NCI-H345 treated with DMSO at 0.1 percent for 48 hours (cell line): ENCODE results near the gene NYAP2.
A peak's percentile ranks its signal among the peaks of the same experiment; 100 is the strongest.

Experiments used
- DNase-seq: peaks from one replicate; lab custom pipeline; 2025; ENCODE audit not compliant: unreplicated experiment; lab: John Stamatoyannopoulos, UW

NYAP2 gene

DNA sequence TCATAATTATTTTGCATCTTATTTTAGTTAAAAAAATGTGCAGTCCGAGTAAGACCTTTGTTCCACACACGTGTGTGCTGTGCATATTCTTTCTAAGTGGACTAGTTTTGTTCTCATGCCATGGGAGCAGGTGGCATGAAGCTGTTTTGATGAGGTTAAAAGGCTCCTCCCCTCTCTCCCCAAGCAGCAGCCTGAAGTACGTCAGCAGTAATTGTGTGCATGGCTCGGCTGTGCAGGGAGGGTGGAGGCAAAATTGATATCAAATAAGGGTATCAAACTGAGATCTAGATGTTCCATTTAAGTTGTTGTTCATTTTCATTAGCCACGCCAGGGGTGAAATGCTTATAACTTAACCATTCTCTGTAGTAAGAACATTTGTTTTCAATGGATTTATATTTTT is at the start of gene NYAP2:
NYAP2 (plus strand) TSS at position 207 of the 400 bp plus-strand sequence. CDS start 9,171 bp downstream, outside the sequence.
- DNase-seq = peak; percentile 97

DNA sequence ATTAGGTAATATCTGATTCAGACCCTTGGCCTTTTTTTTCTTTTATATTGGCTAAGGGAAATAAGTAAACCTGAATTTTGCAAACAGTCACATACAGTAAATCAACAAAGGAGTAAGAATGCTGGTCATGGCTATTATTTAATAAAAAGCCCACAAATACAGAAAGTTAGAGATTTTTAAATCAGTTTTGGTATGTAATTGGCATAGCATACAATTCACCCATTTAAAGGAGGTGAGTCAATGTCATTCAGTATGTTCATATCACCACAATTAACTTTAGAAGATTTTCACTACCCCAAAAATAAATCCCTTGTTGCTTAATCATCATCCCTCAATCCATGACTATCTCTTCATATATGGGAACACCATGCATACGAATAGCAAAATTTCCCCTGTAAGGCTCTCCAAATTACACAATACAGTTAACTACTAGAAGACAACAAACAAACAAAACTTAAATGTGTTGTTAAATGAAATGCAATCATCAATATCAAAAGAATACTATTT is 45.9 kb upstream of the NYAP2 start:
- no peak for DNase-seq

DNA sequence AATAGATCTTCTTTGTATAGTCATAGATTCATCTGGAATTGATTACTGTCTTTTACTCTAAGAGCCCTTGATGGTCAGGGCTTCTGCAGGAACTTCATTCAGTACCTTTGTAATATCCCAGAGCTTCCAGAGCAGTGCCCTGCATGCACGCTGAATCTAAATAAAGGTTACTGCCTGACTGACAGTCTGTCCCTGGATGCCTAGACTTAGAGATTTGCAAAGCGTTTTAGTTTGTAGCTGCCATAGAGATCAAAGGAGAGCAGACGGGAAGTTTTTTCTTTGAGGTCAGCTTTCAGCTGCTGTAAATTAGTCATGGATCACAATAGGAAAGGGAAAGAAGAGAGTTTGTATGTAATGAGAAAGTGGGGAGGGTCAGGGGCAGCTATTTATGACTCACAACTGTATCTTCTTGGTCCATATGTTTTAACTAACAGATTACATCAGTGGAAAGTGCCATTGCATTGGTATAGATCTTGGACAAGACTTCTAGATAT is 45.2 kb upstream of the NYAP2 start:
- DNase-seq = peak; percentile 74

- DNase-seq = peak; percentile 94
These were observed 43.7 kb upstream of the NYAP2 start for GRCh38 chr2:225355788-225356187.

GRCh38 chr2:225366731-225367130 is 32.8 kb upstream of the NYAP2 start:
- no peak for DNase-seq

- DNase-seq = no peak
These were observed 32.0 kb upstream of the NYAP2 start for GRCh38 chr2:225367482-225367881.

- no peak for DNase-seq
These were observed 20.5 kb upstream of the NYAP2 start for GRCh38 chr2:225378984-225379383.

DNA sequence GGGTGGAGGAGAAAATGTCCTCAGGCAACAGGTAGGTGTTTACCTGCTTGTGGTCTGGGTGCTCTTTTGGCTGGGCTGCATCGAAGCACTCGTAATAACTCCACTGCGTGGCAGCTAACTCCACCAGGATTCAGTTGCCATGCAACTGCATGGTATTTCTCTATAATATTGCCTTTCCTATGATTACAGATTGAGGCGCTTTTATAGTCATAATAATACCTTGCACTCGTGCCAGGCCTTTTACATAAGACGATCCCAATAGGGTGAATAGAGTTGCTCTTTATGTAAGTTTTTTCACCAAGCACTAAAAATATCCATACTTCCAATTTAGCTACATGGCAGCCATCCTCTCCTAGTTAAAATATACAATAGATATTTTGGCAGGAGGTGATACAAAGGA is 19.7 kb upstream of the NYAP2 start:
- DNase-seq = peak; percentile 67

DNA sequence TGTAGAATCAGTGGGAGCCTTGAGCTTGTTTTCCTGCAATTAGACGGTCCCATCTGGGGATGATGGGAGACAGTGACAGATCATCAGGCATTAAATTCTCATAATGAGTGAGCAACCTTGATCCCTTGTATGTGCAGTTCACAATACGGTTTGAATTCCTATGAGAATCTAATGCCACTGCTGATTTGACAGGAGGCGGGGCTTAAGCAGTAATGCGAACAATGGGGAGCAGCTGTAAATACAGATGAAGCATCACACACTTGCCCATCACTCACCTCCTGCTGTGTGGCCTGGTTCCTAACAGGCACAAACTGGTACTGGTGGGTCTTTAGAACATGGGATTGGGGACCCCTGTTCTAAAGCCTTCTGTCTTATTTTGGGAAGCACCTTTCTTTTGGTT is 17.9 kb upstream of the NYAP2 start:
- DNase-seq = no peak

DNA sequence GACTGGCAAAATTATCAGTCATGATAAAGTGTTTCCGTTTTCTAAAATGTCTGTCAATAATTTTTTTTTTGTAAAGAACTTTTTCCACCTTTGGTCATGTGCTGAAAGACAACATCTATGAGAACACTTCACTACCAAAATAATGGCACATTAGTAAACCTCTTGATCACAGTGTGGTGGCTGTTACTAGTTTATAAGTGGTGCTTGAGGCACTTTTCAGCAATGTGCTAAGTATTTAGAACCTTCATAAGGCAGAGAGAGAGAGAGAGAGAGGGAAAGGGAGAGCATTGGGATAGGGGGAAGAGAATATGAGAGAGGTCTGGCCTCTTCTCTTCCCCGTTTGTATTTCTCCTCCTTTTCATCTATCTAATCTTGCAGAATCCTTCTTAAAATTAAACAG is 1.1 kb upstream of the NYAP2 start:
- DNase-seq = peak; percentile 29

- peak; percentile 85 for DNase-seq
These were observed 576 bp downstream of the NYAP2 start for GRCh38 chr2:225400060-225400511.

GRCh38 chr2:225400546-225401400 is 1.3 kb downstream of the NYAP2 start:
- peak; percentile 58 for DNase-seq

GRCh38 chr2:225402210-225402776 is 2.8 kb downstream of the NYAP2 start:
- peak; percentile 27 for DNase-seq

DNA sequence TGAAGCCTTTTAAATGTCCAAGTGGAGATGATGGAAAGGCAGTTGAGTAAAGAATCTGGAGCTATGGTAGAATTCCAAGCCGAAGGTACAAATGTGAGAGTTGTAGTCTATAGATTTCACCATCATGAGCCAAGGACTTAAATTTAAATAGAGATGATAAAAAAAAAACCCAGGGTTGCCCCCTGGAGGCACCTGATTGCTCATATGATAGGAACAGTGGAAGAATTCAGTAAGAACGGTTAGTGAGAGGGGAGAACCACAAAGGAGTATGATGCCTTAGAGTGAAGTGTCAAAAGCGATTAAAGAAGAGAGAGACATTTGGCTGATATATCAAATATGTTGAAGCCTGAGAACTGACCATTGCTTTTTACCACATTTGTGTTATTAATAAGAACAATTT is 11.9 kb downstream of the NYAP2 start:
- no peak for DNase-seq

- no peak for DNase-seq
These were observed 14.3 kb downstream of the NYAP2 start for GRCh38 chr2:225413786-225414185.

DNA sequence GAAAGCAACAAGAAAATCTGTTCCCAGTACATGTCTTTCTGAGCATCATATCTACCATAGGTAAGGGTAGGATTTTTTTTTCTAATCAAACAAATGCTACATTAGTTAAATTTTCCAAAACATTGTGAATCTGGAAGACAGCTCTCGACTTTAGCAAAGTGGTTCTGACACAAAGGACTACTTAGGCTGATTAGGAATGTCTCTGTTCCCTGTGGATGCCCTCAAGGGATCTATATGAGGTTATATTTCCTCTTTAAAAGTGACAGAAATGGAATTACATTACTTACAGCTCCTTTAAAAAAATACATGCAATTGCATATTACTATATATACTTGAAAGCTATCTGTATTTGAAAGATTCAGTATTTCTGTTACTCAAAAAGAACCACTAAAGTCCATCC is 15.4 kb downstream of the NYAP2 start:
- DNase-seq = no peak

DNA sequence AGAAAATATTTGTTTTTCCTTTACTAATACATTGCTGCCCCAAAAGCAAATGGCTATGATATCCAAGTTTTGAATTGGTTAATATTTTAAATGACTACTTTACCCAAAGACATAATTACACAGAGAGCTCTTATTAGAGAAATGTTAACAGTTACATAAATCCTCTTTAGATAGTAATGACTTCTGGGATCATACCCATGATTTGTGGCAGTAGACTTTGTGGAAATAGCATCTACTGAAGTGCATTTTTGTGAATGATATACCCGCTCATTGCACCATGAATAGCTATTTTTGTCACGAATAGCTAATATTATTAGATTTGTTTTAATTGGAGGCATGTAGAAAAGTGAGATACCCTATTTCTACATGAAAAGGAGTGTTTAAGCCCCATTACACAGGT is 15.8 kb downstream of the NYAP2 start:
- no peak for DNase-seq

DNA sequence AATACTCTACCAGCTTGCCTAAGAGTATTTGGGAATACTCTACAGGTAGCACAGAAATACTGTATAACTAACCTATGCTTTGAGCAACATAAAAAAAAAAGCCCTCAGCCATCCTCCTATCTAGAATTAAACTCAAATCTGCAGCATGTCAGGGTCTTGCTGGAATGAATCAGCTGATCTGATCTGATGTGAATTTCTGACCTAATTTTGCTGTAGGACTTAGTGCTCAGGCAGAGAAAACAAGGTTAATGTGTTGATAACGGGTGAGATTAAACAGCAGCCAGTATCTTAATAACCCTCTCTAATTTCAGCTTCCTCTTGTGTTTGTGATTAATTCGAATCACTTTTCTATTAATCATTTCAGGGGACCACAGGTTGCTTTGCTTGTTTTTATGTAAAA is 16.3 kb downstream of the NYAP2 start:
- DNase-seq = no peak

DNA sequence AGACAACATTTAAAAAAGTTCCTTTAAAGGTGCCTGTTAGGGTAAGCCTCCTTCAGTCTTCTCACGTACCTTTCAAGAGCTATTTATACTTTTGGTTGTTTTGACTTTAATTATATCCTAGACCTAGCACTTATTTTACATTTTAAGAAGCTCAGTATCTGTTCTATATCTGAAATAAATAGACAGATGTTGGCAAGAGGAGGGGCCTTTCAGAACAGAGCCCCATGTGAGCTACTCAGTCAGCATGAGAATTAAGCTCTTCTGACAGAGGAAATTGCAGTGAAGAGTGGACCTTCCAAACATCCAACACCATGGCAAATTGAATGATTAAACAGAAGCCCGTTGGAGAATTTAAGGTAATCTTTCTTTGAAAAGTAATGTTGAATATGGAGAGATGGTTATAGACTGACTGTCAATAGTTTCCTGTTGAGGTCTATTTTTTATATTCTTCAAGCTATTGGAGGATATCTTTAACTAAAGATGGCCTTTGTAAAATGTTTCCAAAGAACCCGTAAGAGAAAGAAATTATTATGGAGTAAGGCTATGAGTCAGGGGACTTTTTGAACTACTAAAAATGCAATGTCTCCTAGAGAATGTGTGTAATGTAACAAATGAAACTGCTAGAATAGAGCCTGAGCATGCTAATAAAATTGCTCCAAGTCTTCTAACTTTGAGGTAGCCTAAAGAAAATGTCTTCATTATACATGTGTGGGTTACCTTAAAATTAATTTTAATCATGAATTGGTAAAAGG is 17.3 kb downstream of the NYAP2 start:
- DNase-seq = no peak

GRCh38 chr2:225419033-225419432 is 19.5 kb downstream of the NYAP2 start:
- no peak for DNase-seq

GRCh38 chr2:225422145-225422544 is 22.6 kb downstream of the NYAP2 start:
- DNase-seq = no peak
